DMS53 (cell line): ENCODE results near the gene PMEPA1.

ENCODE experiments used
- DNase-seq: peaks from one replicate; lab custom pipeline; 2025; lab: John Stamatoyannopoulos, UW

The PMEPA1 gene

DNA sequence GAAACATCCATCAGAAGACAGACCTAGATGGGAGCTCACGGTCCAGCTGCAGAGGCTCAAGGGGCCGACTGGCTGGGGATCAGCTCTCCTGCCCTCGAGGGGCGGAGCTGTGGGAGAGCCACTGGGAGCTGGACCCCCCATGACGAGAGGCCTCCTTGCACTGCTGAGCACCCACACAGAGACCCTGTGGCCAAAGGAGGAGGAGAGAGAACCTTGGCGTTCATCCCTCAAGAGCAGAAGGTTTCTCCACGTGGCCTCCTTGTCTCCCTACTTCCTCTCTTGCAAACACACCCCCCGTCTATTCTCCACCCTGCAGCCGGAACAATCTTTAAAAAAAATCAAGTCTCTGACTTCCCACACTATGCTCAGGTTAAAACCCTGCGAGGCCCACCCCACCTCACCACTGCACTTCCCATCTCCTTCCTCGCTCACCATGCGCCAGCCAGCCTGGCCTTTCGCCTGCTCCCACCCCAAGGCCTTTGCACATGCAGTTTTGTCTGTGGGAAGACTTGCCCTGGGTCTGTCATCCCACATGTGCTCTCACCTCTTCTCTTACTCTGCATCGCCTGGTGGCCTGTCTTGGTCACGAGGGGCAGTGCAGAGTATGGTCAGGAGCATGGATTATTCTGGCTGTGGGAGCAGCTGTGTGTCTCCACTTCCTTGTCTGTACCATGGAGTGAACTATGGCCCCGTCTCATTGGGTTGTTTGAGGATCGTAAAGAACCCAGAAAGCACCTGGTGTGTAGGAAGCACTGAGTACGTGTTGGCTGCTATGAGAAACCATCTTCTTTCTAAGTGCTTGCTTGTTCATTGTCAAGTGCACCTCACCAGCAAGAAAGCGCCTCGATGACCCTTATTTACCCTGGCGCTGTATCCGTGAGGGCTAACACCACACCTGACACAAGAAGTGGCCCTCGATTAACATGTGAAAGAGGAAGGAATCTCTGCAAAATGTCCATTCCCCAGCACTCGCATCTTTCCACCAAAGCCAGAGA is 32.9 kb downstream of the PMEPA1 start:
- no peak for DNase-seq

DNA sequence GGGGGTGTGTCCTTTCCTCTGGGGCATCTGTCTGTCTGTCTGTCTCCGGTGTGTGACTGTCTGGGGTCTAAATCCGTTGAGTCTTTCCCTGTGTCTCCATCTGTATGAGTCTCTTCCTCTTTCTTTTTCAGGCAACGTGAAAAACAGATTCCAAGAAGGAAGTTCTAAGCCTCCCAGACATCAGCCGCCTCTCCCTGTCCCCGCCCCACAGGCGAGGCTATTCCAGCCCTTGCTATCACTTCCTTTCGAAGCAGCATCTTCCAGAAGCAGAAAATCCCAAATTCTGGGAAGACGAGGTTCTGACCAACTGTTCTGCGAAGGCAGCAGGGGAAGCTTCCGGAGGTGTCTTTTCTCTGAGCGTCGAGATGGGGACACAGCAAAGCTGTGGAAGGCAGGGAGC is 34.0 kb downstream of the PMEPA1 start:
- DNase-seq = no peak

DNA sequence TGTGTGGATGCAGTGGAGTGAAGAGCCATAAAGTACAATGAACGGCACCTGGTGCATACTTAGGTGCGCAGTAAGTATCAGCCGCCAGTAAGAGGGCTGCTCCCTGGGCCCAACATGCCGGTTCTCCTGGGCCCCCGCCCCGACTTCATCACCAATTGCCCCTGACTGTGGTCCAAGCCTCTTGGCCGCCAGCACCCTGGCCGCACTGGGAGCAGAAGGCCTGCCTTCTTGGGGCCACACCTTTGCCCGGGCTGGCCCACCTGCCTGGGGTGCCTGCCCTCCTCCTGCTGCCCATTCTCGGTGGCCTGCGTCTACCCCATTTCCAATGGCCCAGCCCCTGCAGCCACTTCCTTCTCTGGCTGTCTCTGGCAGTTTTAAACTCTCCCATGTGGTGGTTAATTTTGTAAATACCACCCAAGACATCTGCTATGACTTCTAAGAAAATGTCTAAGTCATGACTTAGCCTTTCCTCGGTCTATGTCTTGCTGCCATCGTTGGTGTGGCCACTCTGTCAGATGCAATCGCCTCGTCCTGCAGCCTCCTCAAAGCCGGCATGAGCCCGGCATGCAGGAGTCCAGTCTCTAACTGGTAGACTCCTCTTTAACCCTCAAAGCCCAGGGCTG is 36.8 kb downstream of the PMEPA1 start:
- no peak for DNase-seq

DNA sequence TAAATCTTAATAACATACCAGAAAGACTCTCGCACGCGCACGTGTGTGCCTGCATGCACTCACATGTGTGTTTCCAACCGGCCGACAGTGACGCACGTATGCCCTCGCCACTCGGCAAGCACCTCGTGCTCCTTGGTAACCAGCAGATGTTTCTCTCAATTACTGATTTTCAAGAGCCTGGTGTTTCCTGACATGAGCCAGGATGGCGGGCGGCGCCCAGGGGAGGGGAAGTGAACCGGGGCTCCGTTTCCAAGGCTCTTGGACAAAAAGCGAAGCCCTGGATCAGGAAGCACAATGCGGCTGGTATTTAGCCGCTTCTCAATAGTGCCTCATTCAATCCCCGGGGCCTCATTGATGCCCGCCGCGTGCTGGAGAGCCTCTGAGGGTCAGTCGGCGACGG is 37.7 kb downstream of the PMEPA1 start:
- no peak for DNase-seq

DNA sequence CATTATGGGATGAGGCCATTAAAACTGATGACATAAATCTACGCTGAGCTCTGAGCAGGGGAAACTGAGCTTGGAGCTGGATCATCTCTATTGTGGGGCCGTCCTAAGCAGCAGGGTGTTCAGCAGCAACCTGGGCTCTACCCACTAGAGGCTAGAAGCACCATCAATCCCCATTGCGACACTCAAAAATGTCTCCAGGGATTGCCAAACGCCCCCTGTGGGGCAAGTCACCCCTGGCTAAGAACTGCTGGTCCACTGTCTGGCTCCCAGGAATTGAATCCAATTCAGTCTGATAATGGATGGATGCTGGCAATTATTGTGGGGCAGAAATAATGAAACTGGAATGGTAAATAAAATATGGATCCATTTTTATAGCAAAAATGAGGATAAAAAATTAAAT is 38.2 kb downstream of the PMEPA1 start:
- no peak for DNase-seq

DNA sequence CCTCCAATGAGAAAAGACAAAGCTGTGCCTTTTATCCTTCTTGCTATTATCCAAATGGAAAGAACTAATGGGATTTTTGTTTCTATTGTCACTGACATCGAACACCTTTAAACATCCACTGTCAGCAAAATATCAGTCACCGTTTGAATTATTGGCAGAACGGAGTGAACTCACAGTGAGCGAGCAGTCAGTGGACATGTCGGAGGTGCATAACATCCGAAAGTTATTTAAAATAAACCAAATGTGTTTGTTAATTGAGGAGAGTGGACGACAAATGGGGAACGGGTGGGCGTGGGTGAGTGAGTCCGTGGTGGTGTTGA is 38.8 kb downstream of the PMEPA1 start:
- DNase-seq = no peak

DNA sequence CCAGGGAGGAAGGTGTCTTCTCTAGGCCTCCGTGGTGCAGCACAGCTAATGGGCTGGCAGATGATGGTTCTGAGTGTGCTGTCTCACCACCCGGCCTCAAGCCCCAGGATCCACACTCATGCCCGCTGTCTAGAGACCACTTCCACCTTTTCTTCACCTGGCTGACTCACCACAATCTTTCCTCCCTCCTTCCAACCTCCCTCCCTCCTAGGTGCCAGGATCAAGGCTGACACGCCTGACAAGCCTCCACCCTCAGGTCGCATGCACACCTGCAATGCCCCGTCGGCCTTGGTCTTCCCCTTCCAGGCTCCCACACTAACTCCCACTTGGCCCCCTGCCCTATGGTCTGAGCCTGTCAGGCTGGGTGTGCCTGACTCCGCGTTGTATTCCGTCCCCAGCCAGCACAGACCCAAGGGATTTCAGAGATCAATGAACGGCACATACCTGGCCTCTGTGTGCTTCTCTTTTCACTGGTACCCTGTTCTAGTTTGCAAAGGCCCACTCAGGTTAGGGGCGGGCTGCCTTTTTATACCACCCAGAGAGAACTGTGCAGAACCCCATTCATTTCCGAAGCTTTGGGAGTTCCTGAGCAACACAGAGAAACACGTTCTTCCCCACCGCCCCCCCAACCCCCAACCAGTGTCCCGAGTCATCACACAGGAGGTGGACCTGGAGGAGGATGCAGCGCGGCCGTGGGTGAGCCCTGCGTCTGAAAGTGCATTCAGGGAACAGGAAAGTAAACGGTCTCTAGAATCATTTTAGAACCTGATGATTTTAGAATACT is 39.3 kb downstream of the PMEPA1 start:
- DNase-seq = no peak

DNA sequence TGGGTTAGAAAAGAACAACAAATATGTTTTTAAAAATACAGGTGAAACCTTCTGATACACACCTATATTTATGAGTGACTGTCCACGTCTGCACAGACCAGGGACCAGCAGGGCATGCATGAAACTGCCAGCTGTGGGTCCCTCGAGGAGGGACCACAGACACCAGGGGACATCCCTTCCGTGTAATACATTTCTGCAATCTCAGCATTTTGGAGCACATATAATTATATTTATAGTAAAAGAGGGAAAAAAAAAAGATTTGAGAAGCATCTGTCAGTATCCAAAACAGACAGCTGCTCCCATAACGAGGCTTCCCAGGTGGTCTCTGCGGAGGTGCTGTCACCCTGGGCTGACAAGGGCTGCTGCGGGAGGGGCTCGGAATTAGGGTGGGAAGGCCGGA is 40.2 kb downstream of the PMEPA1 start:
- no peak for DNase-seq

DNA sequence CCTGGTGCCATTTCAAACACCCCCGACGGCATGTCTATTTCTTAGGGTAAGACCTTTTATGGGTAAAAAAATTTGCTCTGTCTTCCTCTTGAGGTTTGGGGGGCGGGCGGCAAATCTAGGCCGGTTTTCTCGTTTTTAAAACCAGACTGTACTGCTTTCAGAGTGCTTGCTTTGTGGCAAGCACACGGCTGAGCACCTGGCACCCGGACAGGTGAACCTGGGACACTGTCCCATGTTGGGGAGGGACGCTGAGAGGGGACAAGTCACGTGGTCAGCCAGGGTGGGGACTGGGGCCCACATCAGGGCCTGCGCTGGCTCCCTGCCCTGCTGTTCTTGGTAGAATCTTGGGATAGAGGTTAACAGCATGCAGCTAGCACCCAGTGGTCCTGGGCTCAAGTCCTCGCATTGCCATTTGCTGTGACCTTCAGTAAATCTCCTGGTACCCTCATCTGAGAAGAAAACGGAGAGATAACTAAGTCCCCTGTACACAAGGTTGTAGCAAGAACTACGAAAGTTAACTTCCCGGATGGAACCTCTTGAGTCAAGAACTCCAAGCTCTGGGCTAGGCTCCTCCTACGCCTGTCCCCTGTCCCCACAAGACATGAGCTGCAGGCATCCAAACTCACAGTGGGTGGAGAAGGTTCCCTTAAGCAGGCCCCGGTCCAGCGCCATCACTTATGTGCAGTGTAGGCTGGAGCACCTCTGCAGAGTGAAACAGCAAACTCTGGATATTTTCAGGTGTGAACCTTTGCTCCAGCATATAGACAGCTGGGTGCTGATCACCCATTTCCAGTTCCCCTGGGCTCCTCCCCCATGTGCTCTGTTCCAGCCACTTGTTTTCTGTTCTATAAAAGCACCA is 41.7 kb downstream of the PMEPA1 start:
- DNase-seq = no peak

DNA sequence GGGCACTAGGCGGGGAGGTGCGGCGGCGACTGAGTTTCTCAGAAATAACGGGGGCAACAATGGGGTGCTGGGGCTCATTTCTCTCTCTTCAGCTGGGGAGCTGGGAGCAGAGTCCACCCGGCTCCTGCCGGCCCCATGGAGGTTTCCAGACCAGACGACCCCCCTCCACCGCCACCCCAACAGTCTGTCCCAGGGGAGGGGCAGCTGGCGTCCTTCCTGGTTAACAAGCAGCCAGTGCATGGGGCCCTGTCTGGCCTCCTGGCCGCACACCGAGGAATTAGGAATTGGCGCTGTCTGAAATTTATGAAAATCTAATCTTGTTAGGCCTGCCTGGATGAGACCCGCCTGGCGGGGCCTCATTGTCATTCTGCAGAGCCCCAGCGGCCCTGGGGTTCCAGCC is 42.4 kb downstream of the PMEPA1 start:
- DNase-seq = no peak

DNA sequence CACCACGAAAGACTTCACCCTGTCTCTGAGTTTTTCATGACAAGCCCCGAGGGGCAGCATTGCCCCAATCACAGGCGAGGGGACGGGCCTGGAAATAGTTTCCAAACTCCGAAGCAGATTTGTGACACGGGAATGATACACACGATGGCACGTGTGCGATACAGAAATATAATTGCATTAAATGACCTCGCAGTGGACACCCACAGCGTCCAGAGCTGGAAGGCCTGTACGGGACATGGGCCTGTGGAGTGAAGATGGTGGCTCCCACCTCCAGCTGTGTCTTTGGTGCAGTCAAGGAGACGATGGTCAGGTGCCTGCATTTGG is 43.0 kb downstream of the PMEPA1 start:
- no peak for DNase-seq

DNA sequence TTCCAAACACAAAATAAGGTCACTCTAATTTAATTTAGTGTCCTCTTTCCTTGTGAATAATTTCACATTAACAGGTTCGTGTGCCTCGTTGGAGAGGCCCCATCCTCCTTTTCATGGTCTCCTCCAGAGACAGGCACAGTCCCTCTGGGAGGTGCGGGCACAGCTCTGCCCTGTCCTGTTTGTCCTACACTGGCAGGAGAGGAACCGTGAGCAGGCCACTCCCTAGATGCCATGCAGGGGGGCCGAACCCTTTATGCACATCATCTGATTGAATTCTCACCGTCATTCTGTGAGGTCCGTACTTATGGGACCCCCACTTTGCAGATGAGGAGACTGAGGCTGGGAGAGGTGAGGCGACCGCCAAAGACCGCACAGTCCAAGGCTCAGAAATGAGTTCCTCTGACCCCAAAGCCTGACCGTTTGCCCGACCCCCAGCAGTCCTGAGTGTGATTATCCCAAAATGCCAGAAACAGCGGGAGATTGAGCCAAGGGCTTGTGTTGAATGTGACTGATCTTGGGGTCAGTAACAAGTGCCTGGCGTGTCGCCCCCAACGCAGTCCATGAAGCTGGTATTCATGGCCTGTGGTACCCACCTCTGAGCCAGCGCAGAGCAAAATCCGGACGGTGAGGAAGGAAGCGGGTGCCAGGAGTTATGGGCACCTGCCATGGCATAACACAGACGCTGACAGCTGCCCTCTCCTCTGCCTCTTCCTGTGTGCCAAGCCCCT is 43.5 kb downstream of the PMEPA1 start:
- DNase-seq = no peak

DNA sequence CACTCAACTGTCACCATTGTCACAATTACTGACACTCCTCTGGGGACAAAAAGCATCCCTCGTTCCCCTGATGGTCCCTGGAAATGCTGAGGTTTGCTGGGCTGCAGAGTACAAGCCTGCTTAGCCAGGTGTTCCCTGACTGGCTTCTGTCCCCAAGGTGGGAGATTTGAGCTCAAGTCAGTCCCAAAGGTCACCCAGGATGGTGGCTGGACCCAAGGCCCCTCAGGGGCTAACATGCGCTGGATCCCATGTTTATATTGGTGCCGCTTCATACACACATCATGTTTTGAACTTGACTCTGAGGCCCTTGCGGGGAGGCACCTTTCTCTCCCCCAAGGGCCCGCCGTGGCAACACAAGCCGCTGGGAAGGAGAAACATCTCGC is 44.2 kb downstream of the PMEPA1 start:
- DNase-seq = no peak

DNA sequence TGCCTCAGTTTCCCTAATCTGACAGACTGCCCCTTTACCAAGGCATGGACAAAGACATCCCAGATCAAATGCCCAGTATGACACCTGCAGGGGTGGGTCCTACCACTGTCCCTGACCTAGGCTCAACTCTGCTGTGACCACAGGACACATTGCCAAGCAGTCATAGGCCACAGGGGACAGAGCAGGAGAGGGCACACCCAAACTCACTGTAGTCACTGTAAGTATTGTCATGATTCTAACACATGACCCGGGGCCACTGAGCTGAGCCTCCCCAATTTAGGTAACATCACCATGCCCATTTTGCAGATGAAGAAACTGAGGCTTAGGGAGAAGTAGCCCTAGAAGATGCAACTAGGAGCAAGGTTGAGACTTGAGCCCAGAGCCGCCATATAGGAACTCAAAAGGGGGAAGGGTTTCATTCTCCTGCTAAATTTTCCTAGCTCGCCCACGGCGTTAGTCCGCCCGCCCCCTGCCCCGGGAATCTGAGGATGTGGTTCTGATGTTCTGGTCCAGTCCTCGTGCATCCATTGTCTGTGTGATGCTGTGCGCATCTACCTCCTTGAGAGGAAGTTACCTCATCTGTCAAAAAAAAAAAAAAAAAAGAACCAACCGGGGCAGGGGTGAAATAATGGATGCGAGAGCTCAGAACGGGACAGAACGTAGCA is 44.8 kb downstream of the PMEPA1 start:
- no peak for DNase-seq

DNA sequence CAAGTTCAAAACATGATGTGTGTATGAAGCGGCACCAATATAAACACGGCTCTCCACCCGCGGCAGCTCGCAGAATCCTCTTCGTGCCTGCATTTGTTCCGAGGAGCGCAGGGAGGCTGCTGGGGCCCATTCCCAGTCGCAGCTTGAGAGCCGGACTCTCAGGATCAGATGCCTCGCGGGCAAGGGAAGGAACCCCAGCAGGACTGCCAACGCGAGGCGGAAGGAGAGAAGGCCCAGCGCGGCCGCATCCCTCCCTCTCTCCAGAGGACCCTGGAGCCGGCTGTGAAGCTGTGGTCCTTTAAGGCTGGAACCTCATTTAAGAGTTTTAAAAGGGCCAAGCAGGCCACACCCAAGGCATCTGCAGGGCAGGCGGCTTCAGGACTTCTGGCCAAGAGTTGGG is 45.3 kb downstream of the PMEPA1 start:
- DNase-seq = no peak

DNA sequence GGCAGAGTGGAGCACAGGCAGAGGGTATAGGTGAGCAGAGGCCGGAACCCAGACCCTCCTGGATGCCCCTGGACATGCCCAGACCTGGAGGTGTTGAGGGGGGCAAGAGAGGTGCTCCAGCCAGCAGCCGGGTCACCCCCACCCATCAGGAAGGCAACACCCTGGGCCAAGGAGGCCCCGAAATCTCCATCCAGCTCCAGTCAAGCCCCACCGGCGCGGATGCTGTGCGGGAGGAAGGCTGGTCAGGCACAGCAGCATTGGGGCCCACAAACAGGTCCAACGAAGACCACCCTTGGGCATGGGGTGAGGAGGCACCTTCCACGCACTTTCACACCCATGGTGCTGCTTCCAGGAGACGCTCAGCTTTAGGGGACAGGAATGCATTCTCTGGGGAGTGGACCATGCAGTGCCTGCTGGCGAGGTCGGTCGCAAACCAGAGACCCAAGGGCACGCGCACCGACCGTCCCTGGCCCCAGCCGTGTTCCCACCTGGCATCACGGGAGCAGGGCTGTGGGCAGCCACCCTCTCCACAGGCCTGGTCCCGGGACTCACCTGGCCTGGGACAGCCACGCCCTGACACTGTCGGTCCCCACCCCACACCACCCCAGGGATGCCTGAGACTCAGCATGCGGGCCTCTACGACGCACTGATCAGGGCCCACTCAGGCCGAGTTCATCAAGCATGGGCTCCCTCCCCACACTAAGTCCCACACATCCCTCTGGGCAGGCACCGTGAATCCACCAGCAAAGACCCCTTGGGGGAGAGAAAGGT is 45.9 kb downstream of the PMEPA1 start:
- no peak for DNase-seq

DNA sequence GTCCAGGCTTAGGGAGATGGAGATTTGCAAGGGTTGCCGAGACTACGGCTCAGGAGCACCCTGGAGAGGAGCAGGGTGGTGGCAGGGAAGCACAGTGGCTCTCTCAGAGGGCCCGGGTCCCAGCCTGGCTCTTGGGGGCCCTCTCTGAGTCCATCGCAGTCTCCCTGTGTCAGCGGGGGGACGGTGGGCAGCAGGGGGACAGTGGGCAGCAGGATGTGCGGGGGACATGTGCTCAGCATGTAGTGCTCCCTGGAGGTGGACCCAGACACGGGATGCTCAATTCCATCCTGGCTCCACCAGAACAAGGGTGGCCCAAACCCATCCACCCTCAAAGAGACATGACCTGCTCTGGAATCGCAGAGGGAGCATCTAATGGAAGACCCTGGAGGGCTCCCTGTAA is 46.6 kb downstream of the PMEPA1 start:
- no peak for DNase-seq

DNA sequence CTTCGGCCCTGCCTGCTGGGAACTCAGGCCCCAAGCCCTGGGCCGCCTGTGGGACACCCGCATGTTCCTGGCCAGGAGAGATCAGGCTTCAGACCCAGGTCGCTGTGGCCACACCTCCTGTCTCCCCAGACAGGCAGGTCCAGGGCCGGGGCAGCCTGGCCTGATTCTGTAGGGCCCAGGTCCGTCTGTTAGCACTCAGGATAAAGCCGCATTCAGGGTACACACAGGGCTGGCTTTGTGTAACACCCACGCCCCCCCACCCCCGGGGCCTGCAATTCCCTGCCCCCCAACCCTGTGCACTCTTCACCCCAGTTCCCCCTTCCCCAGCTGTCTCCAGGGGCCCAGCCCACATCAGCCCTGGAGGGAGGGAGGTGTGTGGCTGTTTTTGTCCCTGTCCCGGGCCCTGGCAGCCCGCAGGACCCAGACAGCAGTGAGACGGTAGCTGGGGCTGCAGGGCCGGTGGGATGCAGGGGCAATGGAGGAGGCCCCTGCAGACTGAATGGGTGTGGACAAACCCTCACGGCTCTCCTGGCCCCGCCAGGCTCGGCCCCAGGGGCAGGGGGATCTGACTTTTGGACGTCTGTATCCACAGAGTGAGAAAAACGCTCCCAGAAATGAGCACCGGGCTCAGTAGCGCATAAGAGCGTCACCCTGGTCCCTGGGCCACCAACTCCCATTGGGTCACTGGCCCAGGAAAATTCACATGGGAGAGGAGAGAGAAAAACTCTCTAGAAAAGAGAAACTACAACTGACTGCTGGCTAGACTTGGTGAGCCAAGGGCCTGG is 47.2 kb downstream of the PMEPA1 start:
- DNase-seq = no peak

DNA sequence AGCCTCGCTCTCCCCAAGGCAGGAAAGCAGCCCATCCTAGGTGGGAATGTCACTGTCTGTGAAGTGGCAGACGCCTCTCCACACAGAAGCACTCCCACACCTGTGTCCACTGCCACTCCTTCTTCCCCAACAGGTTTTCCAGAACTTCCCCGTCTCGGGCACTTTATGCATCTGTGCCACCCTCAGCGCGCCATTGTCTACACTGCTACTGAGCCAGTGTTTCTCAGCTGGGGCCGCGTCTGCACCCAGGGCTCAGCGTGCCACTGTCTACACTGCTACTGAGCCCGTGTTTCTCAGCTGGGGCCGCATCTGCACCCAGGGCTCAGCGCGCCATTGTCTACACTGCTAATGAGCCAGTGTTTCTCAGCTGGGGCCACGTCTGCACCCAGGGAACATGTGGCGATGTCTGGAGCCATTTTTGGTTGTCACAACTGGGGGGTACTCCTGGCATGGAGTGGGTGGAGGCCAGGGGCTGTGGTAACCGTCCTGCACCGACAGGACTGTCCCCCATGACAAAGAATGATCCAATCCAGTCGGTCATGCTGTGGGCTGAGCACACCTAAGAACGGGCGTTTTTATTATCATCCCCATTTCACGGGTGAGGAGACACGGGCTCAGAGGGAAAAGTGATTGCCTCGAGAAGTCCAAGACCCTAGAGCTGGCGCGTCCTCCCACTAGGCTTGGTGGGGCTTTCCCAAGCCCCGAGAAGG is 47.9 kb downstream of the PMEPA1 start:
- DNase-seq = no peak
